K562 (cell line): ENCODE results near the gene GPR78. TPM values are rescaled to one million over a fixed set of nuclear protein-coding genes. Genes with fewer than 3 reads are reported as not detected.
A peak's percentile ranks its signal among the peaks of the same experiment; 100 is the strongest.

Experiments used
- ESRRA ChIP-seq: fragments of 450-650 bp; IDR thresholded peaks from 2 replicates; pipeline ENCODE4 v1.6.1; 2014; ENCODE audit warnings: low read depth, mild to moderate bottlenecking, moderate library complexity, borderline replicate concordance
- GTF2A2 ChIP-seq: IDR thresholded peaks from 2 replicates; pipeline ENCODE4 v1.6.1; 2016; ENCODE audit warnings: mild to moderate bottlenecking, missing genetic modification characterization, missing compliant biosample characterization
- HDAC1 ChIP-seq, 2 experiments: fragments of 450-650 bp; IDR thresholded peaks; 2 replicates each; pipeline ENCODE4 v1.6.1; 2016 to 2017; ENCODE audit warnings: inconsistent platforms in 1 of 2, mild to moderate bottlenecking in 1 of 2, moderate library complexity in 1 of 2
- KDM4B ChIP-seq, 2 experiments: fragments of 450-650 bp in 1 of 2; sonication (generic) in 1 of 2; IDR thresholded peaks; 2 replicates each; pipeline ENCODE4 v1.6.1; 2016 to 2017; ENCODE audit warnings: borderline replicate concordance in 2 of 2, antibody characterized with exemption in 1 of 2, low read depth in 1 of 2, mild to moderate bottlenecking in 1 of 2
- MECOM ChIP-seq: fragments of 250-450 bp; sonication (Bioruptor Pico); IDR thresholded peaks from 2 replicates; pipeline ENCODE4 v1.8.0; 2022; ENCODE audit warnings: inconsistent platforms
- MTA3 ChIP-seq: fragments of 450-650 bp; formaldehyde crosslinking; IDR thresholded peaks from 2 replicates; pipeline ENCODE4 v1.6.1; 2017; ENCODE audit warnings: mild to moderate bottlenecking, borderline replicate concordance
- NR2F6 ChIP-seq: fragments of 450-650 bp; formaldehyde crosslinking; IDR thresholded peaks from 2 replicates; pipeline ENCODE4 v1.4.0; 2020; ENCODE audit warnings: mild to moderate bottlenecking
- RBM22 ChIP-seq: fragments of 200-400 bp; formaldehyde crosslinking; IDR thresholded peaks from 2 replicates; pipeline ENCODE4 v1.6.1; 2018; ENCODE audit warnings: low read length, low read depth; ENCODE audit not compliant: poor library complexity, severe bottlenecking
- SUPT5H ChIP-seq: fragments of 450-650 bp; IDR thresholded peaks from 2 replicates; pipeline ENCODE4 v1.6.1; 2016
- polyA plus RNA-seq, 8 experiments: library from polyadenylated mRNA; depleted of rRNA in 4 of 8; stranded (reverse) in 5 of 8; unstranded in 3 of 8; fragments of >200 nt; fragmentation: Nextera tagmentation in 2 of 8; fragmentation: Illumina TruSeq in 1 of 8; extraction: Ambion mirVana in 2 of 8; extraction: Trizol in 1 of 8; gene quantifications; 2 replicates each; pipeline versions ENCODE4 v1.2.1 to v1.2.3, GENCODE V29; 2011 to 2014; ENCODE audit warnings: inconsistent platforms in 1 of 8, missing spikeins in 1 of 8
- total RNA-seq, 7 experiments: library from RNA; depleted of rRNA in 6 of 7; stranded (reverse); fragments of >200 nt in 6 of 7; fragmentation: Illumina TruSeq in 2 of 7; extraction: Trizol in 2 of 7; gene quantifications; 2 replicates each; pipeline versions ENCODE4 v1.2.1 to v1.2.3, GENCODE V29; 2011 to 2021; ENCODE audit warnings: low replicate concordance in 1 of 7
- TF ChIP-seq, protein P1 (sequence below), 3 experiments: fragments of 200-800 bp in 1 of 3; fragments of 250-450 bp in 1 of 3; fragments of 450-650 bp in 1 of 3; sonication (Bioruptor Pico) in 1 of 3; sonication (Bioruptor generic) in 1 of 3; formaldehyde crosslinking in 1 of 3; IDR thresholded peaks; 2 replicates each; pipeline versions ENCODE4 v1.6.1 to v1.8.0; 2016 to 2022; ENCODE audit warnings: mild to moderate bottlenecking in 2 of 3, missing genetic modification characterization in 2 of 3, missing compliant biosample characterization in 1 of 3, moderate library complexity in 1 of 3
- TF ChIP-seq, protein P2 (sequence below), 2 experiments: fragments of 450-650 bp; formaldehyde crosslinking in 1 of 2; IDR thresholded peaks; 2 replicates each; pipeline versions ENCODE4 v1.4.0 to v1.6.1; 2014 to 2020; ENCODE audit warnings: mild to moderate bottlenecking in 2 of 2, borderline replicate concordance in 1 of 2, low read depth in 1 of 2
- TF ChIP-seq, protein P3 (sequence below): fragments of 250-450 bp; sonication (Bioruptor Pico); IDR thresholded peaks from 2 replicates; pipeline ENCODE4 v1.4.0; 2020; ENCODE audit warnings: mild to moderate bottlenecking

The GPR78 gene
- total and polyA plus RNA-seq, 9 of the 15 experiments (the other 6 are each of a cell fraction or from before 2014, with no cell fraction given), result 0.04 to 0.13 (median 0.07) TPM; not detected in 4

DNA sequence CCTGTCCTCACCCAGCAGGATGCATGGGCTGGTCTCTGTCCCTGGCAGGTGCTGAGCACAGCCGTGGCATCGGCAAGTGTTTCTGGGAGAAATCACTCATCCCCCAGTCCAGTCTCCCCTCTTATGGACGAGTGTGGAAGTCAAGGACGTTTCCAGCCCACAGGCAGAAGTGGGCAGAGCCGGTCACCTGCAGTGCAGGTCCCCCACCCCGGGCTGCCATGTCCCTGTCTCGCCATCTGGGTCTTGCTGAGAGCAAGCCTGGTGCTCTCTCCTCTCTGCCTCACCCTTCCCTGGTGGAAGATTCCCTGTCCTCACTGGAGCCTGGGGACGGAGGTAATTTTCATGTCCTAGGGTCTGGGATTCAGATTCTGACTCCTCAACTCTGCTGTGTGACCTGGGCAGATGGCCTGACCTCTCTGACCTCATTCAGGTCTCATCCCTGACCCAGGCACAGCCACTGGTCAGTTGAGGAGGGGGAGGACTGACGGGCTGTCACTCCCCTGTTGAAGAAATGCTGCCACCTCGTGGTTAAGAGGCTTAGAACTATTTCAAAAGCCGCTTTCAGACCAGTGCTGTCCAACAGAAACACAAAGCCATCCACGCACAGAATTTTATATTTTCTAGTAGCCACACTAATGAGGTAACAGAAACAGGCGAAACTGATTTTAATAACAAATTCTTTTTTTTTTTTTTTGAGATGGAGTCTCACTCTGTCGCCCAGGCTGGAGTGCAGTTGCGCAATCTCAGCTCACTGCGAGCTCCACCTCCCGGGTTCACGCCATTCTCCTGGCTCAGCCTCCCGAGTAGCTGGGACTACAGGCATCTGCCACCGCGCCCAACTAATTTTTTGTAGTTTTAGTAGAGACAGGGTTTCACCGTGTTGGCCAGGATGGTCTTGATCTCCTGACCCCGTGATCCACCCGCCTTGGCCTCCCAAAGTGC, 14.2 kb downstream of the GPR78 start (continued):
- TF ChIP-seq, protein P1, sequence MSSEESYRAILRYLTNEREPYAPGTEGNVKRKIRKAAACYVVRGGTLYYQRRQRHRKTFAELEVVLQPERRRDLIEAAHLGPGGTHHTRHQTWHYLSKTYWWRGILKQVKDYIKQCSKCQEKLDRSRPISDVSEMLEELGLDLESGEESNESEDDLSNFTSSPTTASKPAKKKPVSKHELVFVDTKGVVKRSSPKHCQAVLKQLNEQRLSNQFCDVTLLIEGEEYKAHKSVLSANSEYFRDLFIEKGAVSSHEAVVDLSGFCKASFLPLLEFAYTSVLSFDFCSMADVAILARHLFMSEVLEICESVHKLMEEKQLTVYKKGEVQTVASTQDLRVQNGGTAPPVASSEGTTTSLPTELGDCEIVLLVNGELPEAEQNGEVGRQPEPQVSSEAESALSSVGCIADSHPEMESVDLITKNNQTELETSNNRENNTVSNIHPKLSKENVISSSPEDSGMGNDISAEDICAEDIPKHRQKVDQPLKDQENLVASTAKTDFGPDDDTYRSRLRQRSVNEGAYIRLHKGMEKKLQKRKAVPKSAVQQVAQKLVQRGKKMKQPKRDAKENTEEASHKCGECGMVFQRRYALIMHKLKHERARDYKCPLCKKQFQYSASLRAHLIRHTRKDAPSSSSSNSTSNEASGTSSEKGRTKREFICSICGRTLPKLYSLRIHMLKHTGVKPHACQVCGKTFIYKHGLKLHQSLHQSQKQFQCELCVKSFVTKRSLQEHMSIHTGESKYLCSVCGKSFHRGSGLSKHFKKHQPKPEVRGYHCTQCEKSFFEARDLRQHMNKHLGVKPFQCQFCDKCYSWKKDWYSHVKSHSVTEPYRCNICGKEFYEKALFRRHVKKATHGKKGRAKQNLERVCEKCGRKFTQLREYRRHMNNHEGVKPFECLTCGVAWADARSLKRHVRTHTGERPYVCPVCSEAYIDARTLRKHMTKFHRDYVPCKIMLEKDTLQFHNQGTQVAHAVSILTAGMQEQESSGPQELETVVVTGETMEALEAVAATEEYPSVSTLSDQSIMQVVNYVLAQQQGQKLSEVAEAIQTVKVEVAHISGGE (CRISPR knock-in tag; IDR thresholded peaks at IDR 0.05), result no peak
- TF ChIP-seq, protein P2, sequence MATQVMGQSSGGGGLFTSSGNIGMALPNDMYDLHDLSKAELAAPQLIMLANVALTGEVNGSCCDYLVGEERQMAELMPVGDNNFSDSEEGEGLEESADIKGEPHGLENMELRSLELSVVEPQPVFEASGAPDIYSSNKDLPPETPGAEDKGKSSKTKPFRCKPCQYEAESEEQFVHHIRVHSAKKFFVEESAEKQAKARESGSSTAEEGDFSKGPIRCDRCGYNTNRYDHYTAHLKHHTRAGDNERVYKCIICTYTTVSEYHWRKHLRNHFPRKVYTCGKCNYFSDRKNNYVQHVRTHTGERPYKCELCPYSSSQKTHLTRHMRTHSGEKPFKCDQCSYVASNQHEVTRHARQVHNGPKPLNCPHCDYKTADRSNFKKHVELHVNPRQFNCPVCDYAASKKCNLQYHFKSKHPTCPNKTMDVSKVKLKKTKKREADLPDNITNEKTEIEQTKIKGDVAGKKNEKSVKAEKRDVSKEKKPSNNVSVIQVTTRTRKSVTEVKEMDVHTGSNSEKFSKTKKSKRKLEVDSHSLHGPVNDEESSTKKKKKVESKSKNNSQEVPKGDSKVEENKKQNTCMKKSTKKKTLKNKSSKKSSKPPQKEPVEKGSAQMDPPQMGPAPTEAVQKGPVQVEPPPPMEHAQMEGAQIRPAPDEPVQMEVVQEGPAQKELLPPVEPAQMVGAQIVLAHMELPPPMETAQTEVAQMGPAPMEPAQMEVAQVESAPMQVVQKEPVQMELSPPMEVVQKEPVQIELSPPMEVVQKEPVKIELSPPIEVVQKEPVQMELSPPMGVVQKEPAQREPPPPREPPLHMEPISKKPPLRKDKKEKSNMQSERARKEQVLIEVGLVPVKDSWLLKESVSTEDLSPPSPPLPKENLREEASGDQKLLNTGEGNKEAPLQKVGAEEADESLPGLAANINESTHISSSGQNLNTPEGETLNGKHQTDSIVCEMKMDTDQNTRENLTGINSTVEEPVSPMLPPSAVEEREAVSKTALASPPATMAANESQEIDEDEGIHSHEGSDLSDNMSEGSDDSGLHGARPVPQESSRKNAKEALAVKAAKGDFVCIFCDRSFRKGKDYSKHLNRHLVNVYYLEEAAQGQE (IDR thresholded peaks at IDR 0.05; ENCODE audit: borderline replicate concordance), result peak; percentile 92
- TF ChIP-seq, protein P2 (CRISPR knock-in tag; IDR thresholded peaks at IDR 0.05; ENCODE audit: low read depth), result 0 out of 2 replicates have a peak, but pooled peaks have one; percentile 30
- TF ChIP-seq HDAC1 (IDR thresholded peaks at IDR 0.05), result 0 out of 4 replicates have a peak, but pooled peaks of 1 of the 2 experiments have one; percentile 24
- TF ChIP-seq MTA3, result peak; percentile 50; the same call in 1 of the 2 replicates
- no peak for TF ChIP-seq KDM4B (IDR thresholded peaks at IDR 0.05; ENCODE audit: borderline replicate concordance in 2 of 2, low read depth in 1 of 2)
- no peak for TF ChIP-seq RBM22
- TF ChIP-seq SUPT5H, result no peak
- TF ChIP-seq NR2F6 (CRISPR knock-in tag), result no peak
- no peak for TF ChIP-seq GTF2A2 (tag)
- TF ChIP-seq ESRRA, result peak; percentile 68; the same call in 1 of the 2 replicates
- no peak for TF ChIP-seq MECOM
- TF ChIP-seq, protein P3, sequence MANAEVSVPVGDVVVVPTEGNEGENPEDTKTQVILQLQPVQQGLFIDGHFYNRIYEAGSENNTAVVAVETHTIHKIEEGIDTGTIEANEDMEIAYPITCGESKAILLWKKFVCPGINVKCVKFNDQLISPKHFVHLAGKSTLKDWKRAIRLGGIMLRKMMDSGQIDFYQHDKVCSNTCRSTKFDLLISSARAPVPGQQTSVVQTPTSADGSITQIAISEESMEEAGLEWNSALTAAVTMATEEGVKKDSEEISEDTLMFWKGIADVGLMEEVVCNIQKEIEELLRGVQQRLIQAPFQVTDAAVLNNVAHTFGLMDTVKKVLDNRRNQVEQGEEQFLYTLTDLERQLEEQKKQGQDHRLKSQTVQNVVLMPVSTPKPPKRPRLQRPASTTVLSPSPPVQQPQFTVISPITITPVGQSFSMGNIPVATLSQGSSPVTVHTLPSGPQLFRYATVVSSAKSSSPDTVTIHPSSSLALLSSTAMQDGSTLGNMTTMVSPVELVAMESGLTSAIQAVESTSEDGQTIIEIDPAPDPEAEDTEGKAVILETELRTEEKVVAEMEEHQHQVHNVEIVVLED (CRISPR knock-in tag), result no peak
